ENCODE measurements around the gene MAPK8. TPM values are rescaled to one million over a fixed set of nuclear protein-coding genes. Genes with fewer than 3 reads are reported as not detected.
A peak's percentile ranks its signal among the peaks of the same experiment; 100 is the strongest.

The MAPK8 gene
- total and polyA plus RNA-seq, 5 donors: 9.4 to 35.5 (median 33.6) TPM

DNA sequence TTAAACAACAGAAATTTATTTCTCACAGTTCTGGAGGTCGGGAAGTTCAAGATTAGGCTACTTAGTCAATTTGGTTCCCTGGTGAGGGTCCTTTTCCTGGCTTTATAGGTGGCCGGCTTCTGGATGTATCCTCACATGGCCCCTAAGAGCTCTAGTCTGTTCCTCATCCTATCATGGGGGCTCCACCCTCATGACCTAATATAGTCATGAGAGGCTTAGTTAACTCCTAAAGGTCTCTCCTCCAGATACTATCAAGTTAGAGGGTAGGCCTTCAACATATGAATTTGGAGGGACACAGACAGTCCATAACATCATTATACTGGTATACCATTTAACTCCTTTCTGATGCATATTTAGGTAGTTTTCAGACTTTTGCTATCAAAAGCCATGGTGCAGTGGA lies 7.6 kb downstream of the MAPK8 start:
- Histone ChIP-seq H3K27ac (ENCODE audit: low read length) (no peak overlapping the region), H3K9me3 (ENCODE audit: control insufficient read depth, low read length) (no peaks in the 10 kb centered on the region), H3K27me3 (ENCODE audit: control insufficient read depth, insufficient read depth) (no peaks in the 10 kb centered on the region), H3K4me1 (ENCODE audit: control insufficient read depth, insufficient read depth, low read length) (peaks cover 2% of the 10 kb centered on the region), H3K4me3 (ENCODE audit: low read length) (no peak overlapping the region)
- intact Hi-C loops (cut with DNase I): no loop called here
- no peak for ATAC-seq
- WGBS: 93% methylated on average over 2 of the region's 2 CpGs
- DNase-seq: no peak

DNA sequence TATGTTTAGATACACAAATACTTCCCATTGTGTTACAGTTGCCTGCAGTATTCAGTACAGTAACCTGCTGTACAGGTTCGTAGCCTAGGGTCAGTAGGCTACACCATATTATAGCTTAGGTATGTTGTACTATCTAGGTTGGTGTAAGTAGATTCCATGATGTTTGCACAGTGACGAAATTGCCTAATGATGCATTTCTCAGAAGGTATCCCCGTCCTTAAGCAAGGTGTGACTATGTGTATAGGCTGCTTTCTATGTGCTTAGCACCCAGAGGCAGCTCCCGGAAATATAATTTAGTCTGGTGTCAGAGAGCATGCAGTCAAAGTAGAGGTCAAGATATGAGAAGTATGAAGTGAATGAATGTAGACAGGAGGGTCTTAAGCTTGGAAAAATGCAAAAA lies 9.8 kb downstream of the MAPK8 start:
- Histone ChIP-seq H3K4me1 (ENCODE audit: control insufficient read depth, insufficient read depth, low read length) (peaks cover 2% of the 10 kb centered on the region), H3K4me3 (ENCODE audit: low read length) (no peak overlapping the region), H3K27me3 (ENCODE audit: control insufficient read depth, insufficient read depth) (no peaks in the 10 kb centered on the region), H3K27ac (ENCODE audit: low read length) (no peak overlapping the region), H3K9me3 (ENCODE audit: control insufficient read depth, low read length) (no peaks in the 10 kb centered on the region)
- intact Hi-C loops (cut with DNase I): no loop called here
- 84% methylated on average over 4 of the region's 4 CpGs for WGBS
- no peak for DNase-seq
- no peak for ATAC-seq

DNA sequence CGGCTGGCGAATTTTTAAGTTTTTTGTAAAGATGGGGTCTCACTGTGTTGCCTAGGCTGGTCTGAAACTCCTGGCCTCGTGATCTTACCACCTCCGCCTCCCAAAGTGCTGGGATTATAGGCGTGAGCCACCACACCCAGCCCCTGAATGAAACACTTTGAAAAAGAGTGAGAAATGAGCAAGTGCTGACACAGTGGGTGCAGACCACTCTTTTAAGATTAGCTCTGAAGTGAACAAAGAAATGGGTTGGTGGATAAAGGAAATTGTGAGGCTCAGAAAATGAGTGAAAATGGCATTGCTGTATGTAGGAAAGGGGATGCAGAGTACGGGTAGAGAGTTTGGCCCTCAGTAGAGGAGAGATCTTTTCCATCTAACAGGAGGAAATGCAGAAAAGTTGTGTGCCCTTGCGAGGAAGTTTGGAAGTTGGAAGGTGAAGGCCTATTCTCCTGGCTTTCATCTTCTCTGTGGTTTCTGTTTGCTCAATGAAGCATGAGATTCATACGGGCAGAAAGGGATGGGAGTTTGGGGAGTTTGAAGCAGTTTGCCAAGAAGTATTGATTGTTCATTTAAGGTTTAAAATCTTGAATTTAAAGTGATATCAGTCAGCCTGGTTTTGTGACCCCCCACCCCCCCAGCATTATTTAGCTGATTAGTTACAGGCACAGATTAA lies 11.0 kb downstream of the MAPK8 start:
- WGBS: 85% methylated on average over 8 of the region's 8 CpGs
- intact Hi-C loops (cut with DNase I): no loop called here
- ATAC-seq (no peak), DNase-seq (no peak)
- Histone ChIP-seq H3K4me3 (ENCODE audit: low read length) (no peak overlapping the region), H3K27me3 (ENCODE audit: control insufficient read depth, insufficient read depth) (no peaks in the 10 kb centered on the region), H3K9me3 (ENCODE audit: control insufficient read depth, low read length) (no peaks in the 10 kb centered on the region), H3K27ac (ENCODE audit: low read length) (no peak overlapping the region), H3K4me1 (ENCODE audit: control insufficient read depth, insufficient read depth, low read length) (peaks cover 3% of the 10 kb centered on the region)

DNA sequence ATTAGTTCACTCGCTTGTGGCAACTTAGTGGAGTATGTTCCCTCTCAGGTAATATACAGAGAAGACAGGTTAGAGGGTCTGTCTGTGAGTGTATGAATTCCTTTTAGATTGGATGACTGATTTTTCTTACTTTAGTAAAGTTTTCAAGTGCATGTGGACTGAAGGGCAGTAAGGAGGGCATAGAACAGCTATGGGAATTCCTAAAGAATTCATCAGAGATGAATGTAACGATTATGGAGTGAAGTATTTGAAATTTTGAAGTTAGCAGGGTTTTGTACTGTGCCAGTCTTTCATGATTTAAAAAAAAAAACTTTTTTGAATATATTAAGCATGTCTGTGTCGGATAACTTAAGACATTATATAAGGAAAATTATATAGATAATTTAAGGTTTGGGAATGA lies 15.5 kb downstream of the MAPK8 start:
- H3K27ac ChIP-seq (ENCODE audit: low read length): no peak overlapping the region
- 89% methylated on average over 3 of the region's 3 CpGs for WGBS
- H3K27me3 ChIP-seq (ENCODE audit: control insufficient read depth, insufficient read depth): no peaks in the 10 kb centered on the region
- DNase-seq: no peak
- intact Hi-C loops (cut with DNase I): no loop called here
- H3K4me3 ChIP-seq (ENCODE audit: low read length): no peak overlapping the region
- no peaks in the 10 kb centered on the region for H3K9me3 ChIP-seq (ENCODE audit: control insufficient read depth, low read length)
- no peak for ATAC-seq
- peaks cover 1% of the 10 kb centered on the region for H3K4me1 ChIP-seq (ENCODE audit: control insufficient read depth, insufficient read depth, low read length)

DNA sequence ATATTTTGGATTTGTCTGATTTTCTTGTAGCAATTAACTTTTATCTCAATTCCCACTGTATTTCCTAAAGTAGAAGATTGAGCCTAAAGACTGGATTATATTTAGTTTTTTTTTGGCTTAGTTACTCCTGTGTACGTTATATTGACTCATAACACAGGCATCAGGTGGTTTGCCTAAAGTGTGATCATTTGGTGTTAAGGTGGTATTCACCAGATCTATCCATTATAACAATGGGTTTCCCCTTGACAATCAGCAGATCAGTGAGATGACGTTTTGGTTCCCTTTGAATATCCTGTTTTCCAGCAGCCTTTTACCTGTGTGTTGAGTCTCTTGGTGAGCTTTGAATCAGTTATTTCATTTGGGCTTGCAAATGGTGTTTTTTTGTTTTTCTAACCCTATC lies 18.1 kb downstream of the MAPK8 start:
- intact Hi-C loops (cut with DNase I): no loop called here
- Histone ChIP-seq H3K4me1 (ENCODE audit: control insufficient read depth, insufficient read depth, low read length) (peaks cover 1% of the 10 kb centered on the region), H3K27ac (ENCODE audit: low read length) (no peak overlapping the region), H3K9me3 (ENCODE audit: control insufficient read depth, low read length) (no peaks in the 10 kb centered on the region), H3K4me3 (ENCODE audit: low read length) (no peak overlapping the region), H3K27me3 (ENCODE audit: control insufficient read depth, insufficient read depth) (no peaks in the 10 kb centered on the region)
- WGBS: 74% methylated on average over 2 of the region's 2 CpGs
- DNase-seq: no peak
- no peak for ATAC-seq

DNA sequence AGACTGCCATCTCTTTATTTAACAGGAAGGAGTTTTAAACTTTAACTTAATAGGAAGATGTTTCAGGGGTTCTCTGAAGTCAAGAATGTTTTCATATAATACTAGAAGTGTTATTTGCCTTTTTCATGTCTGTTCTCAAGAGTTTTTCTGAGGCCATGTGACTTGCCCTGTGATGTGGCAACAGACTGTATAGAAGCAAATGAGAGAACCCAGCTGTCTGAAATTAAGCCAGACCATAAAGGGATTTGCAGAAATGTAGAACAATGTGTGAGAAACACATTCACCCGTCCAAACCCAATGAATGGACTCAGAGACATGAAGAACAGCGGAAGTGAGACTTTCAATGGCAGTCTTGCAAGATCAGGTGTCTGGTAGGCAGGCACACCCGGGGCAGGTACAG lies 23.8 kb downstream of the MAPK8 start:
- Histone ChIP-seq H3K27me3 (ENCODE audit: control insufficient read depth, insufficient read depth) (no peaks in the 10 kb centered on the region), H3K9me3 (ENCODE audit: control insufficient read depth, low read length) (no peaks in the 10 kb centered on the region), H3K4me1 (ENCODE audit: control insufficient read depth, insufficient read depth, low read length) (peaks cover 3% of the 10 kb centered on the region), H3K27ac (ENCODE audit: low read length) (no peak overlapping the region), H3K4me3 (ENCODE audit: low read length) (no peak overlapping the region)
- no peak for DNase-seq
- intact Hi-C loops (cut with DNase I): no loop called here
- WGBS: 87% methylated on average over 3 of the region's 3 CpGs
- no peak for ATAC-seq

DNA sequence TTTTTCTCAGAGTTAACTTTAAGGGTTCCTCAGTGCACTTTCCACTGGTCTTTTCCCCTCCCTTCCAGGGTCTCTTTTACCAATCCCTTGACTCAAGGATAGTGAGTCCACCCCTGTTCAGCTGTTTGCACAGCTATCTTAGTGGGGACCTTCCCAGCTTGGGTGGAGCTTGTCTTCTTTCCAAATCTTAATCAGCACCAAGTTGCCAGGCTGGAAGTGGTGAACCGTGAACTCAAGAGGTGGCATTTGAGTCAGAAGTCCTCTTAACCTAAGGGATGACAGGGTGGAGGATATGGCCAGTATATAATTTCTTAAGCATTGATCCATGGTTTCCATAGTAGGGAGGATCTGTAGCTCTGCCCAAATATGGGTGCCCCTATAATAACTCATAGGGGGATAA lies 25.0 kb downstream of the MAPK8 start:
- intact Hi-C loops (cut with DNase I): no loop called here
- H3K9me3 ChIP-seq (ENCODE audit: control insufficient read depth, low read length): no peaks in the 10 kb centered on the region
- DNase-seq (no peak), ATAC-seq (no peak)
- peaks cover 3% of the 10 kb centered on the region for H3K4me1 ChIP-seq (ENCODE audit: control insufficient read depth, insufficient read depth, low read length)
- no peak overlapping the region for H3K4me3 ChIP-seq (ENCODE audit: low read length)
- H3K27me3 ChIP-seq (ENCODE audit: control insufficient read depth, insufficient read depth): no peaks in the 10 kb centered on the region
- 83% methylated on average over 1 of the region's 1 CpG for WGBS
- H3K27ac ChIP-seq (ENCODE audit: low read length): no peak overlapping the region

DNA sequence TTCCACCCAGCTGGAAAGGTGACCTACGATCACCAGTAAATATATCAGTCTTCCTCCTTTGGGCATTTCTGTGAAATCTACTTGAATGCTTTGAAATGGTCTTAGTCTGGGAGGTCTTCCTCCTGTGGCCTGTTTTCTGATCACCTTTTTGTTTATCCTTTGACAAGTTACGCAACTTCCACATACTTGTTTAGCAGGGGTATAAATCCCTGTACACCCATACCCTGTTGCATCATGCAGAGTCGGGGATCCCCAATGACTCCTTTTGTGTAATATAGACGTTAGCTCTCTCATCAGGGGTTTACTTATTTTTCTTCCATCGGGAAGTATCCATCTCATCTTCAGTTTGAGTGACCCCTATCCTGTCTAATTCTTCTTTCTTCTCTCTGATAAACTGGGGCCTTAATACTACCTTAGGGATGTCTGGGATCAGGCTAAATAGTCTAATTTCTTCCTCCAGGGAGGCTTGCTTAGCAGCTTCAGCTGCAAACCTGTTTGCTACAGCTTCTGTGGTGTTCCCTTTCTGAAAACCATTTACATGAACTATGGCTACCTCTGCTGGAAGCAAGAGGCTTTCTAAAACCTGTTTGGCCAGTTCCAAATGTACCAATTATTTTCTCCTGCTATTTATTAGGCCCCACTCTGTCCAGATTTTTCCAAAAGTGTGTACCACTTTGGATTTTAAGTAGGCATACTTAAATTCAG lies 25.8 kb downstream of the MAPK8 start:
- no peak for ATAC-seq
- DNase-seq: no peak
- Histone ChIP-seq H3K9me3 (ENCODE audit: control insufficient read depth, low read length) (no peaks in the 10 kb centered on the region), H3K4me1 (ENCODE audit: control insufficient read depth, insufficient read depth, low read length) (peaks cover 5% of the 10 kb centered on the region), H3K27me3 (ENCODE audit: control insufficient read depth, insufficient read depth) (no peaks in the 10 kb centered on the region), H3K27ac (ENCODE audit: low read length) (no peak overlapping the region), H3K4me3 (ENCODE audit: low read length) (no peak overlapping the region)
- WGBS: 96% methylated on average over 5 of the region's 5 CpGs
- intact Hi-C loops (cut with DNase I): no loop called here

DNA sequence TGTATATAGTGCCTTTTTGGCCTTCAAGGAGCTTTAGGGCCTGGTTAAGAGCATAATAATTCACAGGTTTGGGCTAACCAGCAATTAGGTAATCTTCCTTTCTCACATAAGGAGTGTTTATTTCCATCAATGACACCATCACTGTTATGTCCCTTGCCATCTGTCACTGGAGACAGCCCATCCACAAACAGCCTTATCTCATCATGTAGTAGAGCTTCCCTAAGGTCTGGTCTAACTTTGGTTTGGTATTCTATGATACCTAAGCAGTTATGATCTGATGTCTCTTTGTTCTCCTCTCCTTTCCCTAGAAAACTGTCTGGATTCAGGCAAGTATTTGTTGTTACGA lies 26.4 kb downstream of the MAPK8 start:
- Histone ChIP-seq H3K9me3 (ENCODE audit: control insufficient read depth, low read length) (no peaks in the 10 kb centered on the region), H3K4me3 (ENCODE audit: low read length) (no peak overlapping the region), H3K27me3 (ENCODE audit: control insufficient read depth, insufficient read depth) (no peaks in the 10 kb centered on the region), H3K27ac (ENCODE audit: low read length) (no peak overlapping the region), H3K4me1 (ENCODE audit: control insufficient read depth, insufficient read depth, low read length) (peaks cover 5% of the 10 kb centered on the region)
- WGBS: 98% methylated on average over 1 of the region's 1 CpG
- intact Hi-C loops (cut with DNase I): no loop called here
- peak in 1 of 2 donors; percentile 25 for ATAC-seq
- no peak for DNase-seq

DNA sequence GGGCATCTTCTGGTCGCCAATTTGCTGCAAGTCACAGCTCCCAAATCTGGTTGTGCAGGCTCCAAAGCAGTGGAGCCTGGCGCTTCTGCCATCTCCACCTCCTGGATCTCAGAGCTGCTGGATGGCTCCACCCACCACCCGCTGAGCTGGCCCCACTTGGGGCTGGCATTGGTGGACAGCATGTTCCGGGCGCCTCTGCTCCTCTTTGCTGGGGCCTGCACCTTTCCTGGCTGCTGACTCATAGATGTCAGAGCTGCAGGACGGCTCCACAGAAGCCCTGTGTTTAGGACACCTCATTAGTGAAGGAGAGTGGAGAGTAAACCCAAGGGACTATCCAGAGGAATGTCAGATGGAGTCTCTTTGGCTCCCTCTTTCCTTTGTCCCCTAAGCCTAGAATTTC lies 27.4 kb downstream of the MAPK8 start:
- DNase-seq: peak; percentile 41 to 64 (median 57)
- peak; percentile 88 for ATAC-seq
- intact Hi-C loops (cut with DNase I): no loop called here
- no peak overlapping the region for H3K4me3 ChIP-seq (ENCODE audit: low read length)
- H3K4me1 ChIP-seq (ENCODE audit: control insufficient read depth, insufficient read depth, low read length): peaks cover 5% of the 10 kb centered on the region
- H3K27me3 ChIP-seq (ENCODE audit: control insufficient read depth, insufficient read depth): no peaks in the 10 kb centered on the region
- WGBS: 92% methylated on average over 6 of the region's 6 CpGs
- peak overlapping the region; percentile 70 for H3K27ac ChIP-seq (ENCODE audit: low read length)
- H3K9me3 ChIP-seq (ENCODE audit: control insufficient read depth, low read length): no peaks in the 10 kb centered on the region

DNA sequence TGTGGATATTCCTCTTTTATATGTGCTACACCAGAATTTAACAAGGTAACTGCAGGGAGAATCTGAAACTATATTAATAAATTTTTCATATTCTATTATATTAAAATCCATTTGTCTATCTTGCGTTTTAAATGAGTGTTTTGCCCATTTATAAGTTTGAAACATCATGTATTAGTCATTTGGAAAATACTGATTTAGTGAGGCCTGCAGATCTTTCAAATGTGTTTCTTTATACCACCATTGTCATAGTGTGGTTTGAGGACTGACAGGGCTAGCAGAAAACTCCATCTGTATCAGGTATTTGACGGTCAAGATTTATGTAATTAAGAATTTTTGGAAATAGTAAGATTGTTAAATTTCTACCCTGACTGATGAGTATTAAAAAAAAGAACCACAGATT lies 29.3 kb downstream of the MAPK8 start:
- 96% methylated on average over 2 of the region's 2 CpGs for WGBS
- Histone ChIP-seq H3K4me1 (ENCODE audit: control insufficient read depth, insufficient read depth, low read length) (peaks cover 5% of the 10 kb centered on the region), H3K9me3 (ENCODE audit: control insufficient read depth, low read length) (no peaks in the 10 kb centered on the region), H3K27me3 (ENCODE audit: control insufficient read depth, insufficient read depth) (no peaks in the 10 kb centered on the region), H3K4me3 (ENCODE audit: low read length) (no peak overlapping the region), H3K27ac (ENCODE audit: low read length) (no peak overlapping the region)
- intact Hi-C loops (cut with DNase I): no loop called here
- ATAC-seq (no peak), DNase-seq (no peak)
